Activated CD8-positive, alpha-beta memory T cell treated with anti-CD3 and anti-CD28 coated beads for 4 hours (primary cell): ENCODE results near the gene TUBB8.
A peak's percentile ranks its signal among the peaks of the same experiment; 100 is the strongest.
"Not testable (repeated sequence)": the region's sequence is repeated elsewhere in the genome, so short reads cannot be mapped to it uniquely, and the experiment has no call there.

ENCODE experiments used
- DNase-seq, 2 donors: peaks; one replicate each; pipeline ENCODE4 v3.0.0-alpha.2; 2020; ENCODE audit warnings: low read depth in 2 of 2

Gene TUBB8

DNA sequence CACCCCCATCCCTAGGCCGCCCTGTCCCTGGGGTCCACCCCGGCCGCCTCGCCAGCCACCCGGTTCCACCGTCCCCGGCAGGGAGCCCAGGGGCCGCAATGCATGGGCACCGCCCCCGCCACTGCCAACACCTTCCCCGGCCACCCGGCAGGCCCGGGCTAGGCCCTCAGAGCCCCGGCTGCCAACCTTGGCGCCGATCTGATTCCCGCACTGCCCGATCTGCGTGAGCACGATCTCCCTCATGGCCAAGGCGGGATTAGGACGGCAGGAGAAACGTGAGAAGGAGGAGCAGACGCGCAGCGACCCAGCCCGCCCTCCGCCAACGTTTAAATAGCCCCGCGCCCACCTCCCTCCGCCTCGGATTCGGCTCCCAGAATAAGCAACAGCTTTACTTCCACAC is at the start of gene TUBB8:
TSS of gene TUBB8 (minus strand) at position 301 of the 400 bp plus-strand sequence. CDS start at position 243, 58 bp downstream.
- DNase-seq: no peak

DNA sequence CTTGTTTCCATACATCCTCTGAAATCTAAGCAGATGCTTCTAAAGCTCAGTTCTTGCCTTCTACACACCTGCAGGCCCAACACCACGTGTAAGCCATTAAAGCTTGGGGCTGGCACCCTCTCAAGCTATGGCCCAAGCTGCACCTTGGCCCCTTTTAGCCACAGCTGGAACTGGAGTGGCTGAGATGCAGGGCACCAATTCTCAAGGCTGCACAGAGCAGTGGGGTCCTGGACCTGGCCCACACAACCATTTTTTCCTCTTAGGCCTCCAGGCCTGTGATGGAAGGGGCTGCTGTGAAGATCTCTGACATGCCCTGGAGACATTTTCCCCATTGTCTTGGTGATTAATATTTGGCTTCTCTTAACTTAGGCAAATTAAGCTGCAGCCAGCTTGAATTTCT is 47.4 kb upstream of the TUBB8 start:
- no peak for DNase-seq

DNA sequence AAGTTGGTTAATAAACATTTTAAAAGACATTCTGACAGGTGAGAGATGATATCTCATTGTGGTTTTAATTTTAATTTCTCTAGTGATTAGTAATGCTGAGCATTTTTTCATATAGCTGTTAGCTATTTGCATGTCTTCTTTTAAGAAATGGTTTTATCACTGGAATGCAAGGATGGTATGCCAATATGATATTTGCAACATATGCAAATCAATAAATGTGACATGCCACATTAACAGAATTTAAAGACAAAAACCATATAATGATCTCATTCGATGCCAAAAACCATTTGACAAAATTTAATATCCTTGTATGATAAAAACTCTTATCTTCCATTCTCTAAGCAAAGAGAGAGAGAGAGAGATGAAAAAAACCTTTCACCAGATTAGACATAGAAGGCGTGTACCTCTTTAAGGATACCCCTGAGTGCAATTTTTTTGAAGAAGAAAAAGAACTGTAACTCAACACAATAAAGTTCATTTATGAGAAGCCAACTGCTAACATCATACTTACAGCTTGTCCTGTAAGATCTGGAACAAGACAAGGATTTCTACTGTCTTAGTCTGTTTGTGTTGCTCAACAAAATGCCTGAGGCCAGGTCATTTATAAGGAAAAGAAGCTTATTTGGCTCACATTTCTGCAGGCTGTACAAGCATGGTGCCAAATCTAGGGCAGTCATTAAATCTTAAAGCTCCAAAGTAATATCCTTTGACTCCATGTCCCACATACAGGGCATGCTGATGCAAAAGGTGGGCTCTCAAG is 46.4 kb upstream of the TUBB8 start:
- no peak for DNase-seq

- DNase-seq: no peak
Measured at GRCh38 chr10:94613-95012, 45.5 kb upstream of the TUBB8 start.

- no peak for DNase-seq
Measured at GRCh38 chr10:92846-93245, 43.8 kb upstream of the TUBB8 start.

DNA sequence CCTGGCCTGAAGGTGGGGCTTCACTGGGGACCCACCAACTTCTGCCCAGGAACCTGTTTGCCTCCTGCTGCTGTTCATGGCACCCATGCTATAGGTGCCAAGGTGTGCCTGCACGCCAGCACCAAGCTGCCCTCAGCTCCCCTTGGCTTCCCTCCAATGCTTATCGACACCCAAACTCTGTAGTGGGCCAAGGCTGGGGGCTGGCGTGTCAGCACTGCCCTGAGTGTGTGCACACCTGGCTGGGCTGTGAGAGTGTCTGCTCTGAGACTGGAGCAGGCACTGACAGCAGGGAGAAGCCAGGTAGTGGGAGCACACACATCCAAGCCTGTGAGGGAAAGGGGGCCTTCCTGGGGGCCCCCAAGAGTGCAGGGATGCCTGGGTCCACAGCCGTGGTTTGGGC is 43.1 kb upstream of the TUBB8 start:
- no peak for DNase-seq

DNA sequence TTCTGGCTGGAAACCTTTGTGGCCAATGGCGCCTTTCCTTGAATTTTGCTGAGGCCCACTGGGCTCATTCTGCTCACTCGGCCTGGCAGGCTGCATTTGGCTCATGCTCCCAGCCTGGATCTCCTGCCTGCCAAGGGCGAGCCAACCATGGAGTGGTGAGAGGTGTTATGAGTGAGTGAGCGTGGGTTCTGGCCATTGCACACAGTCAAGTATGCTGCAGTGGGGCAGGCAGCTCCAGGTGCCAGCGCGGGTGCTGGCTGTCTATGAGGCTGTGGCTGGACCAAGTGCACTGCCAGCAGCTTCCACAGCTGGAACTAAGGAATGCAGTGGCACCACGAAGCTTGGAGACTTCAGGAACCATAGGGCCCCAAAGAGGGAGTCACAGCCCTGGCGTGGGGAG is 42.2 kb upstream of the TUBB8 start:
- DNase-seq: no peak

- no peak for DNase-seq
Measured at GRCh38 chr10:90161-90560, 41.1 kb upstream of the TUBB8 start.

- DNase-seq: no peak
Measured at GRCh38 chr10:89248-89647, 40.2 kb upstream of the TUBB8 start.

DNA sequence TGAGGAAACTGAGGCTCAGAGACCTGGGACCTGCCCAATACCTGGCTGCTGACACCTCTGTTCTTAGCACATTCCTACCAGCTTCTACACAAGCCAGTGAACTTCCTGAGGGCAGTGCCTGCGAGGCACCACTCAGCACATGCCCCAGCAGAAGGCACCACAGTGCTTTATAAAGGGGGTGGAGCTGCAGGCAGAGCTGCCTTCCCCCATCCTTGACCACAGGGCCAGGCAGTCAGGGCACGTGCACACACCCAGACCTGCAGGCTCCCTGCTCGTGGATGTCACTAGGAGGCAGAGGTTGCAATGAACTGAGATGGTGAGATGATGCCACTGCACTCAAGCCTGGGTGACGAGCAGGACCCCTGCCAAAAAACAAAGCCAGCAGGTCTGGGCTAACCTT is 39.2 kb upstream of the TUBB8 start:
- DNase-seq: no peak

- no peak for DNase-seq
Measured at GRCh38 chr10:87177-88080, 38.3 kb upstream of the TUBB8 start.

- no peak for DNase-seq
Measured at GRCh38 chr10:86031-86430, 36.9 kb upstream of the TUBB8 start.

- DNase-seq: no peak
Measured at GRCh38 chr10:85044-85443, 35.9 kb upstream of the TUBB8 start.

- DNase-seq: no peak
Measured at GRCh38 chr10:83930-84530, 34.9 kb upstream of the TUBB8 start.

- no peak for DNase-seq
Measured at GRCh38 chr10:80477-81105, 31.5 kb upstream of the TUBB8 start.

GRCh38 chr10:79532-80215 is 30.6 kb upstream of the TUBB8 start:
- no peak for DNase-seq

DNA sequence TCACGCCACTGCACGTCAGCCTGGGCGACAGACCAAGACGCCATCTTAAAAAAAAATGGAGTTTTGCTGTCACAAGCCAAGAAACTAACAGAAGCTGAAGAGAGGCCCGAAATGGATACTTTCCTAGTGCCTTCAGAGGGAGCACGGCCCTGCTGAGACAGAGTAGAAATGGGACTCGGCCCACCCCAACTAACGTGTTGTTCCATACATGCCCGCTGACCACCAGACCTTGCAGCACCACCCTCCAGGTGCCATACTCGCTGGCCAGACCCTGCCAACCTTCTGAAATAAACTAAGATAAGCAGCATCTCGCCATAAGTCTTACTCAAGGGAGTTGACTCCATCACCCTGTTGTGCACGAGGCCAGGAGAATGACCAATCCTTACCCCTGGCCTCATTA is 29.5 kb upstream of the TUBB8 start:
- no peak for DNase-seq

DNA sequence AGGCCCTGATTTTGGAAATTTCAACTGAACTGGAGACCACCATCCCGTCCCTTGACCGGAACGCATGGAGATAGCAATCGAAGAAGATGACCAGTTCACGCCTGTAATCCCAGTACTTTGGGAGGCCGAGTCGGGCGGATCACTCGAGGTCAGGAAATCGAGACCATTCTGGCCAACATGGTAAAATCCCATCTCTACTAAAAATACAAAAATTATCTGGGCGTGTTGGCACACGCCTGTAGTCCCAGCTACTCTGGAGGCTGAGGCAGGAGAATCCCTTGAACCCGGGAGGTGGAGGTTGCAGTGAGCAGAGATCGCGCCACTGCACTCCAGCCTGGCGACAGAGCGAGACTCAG is 25.1 kb upstream of the TUBB8 start:
- DNase-seq: not testable (repeated sequence)

GRCh38 chr10:73543-74265 is 24.6 kb upstream of the TUBB8 start:
- DNase-seq: peak in 1 of 2 donors; percentile 5

DNA sequence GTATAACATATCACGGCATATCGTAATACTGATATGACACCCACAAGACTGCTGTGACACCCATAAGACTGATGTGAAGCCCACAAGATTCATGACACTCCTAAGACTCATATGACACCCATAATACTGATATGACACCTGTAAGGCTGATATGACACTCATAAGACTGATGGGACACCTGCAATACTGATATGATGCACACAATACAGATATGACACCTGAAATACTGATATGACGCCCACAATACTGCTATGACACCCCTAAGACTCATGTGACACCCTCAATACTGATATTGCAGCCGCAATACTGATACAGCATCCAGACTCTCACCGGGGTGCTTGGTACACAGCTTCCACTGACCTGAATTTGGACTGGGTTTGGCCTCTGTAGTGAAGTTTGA is 19.1 kb upstream of the TUBB8 start:
- not testable (repeated sequence) for DNase-seq

- DNase-seq: not testable (repeated sequence)
Measured at GRCh38 chr10:49926-50325, 830 bp upstream of the TUBB8 start.
